HepG2 (cell line): ENCODE data around the gene PGS1. TPM values are rescaled to one million over a fixed set of nuclear protein-coding genes. Genes with fewer than 3 reads are reported as not detected.
A peak's percentile ranks its signal among the peaks of the same experiment; 100 is the strongest.

ENCODE experiments used
- CHCHD3 ChIP-seq: sonication (generic); formaldehyde crosslinking; IDR thresholded peaks from 2 replicates; pipeline ENCODE4 v1.8.0; 2022; ENCODE audit warnings: mild to moderate bottlenecking, missing genetic modification reagents, moderate library complexity
- HDAC2 ChIP-seq: sonication (generic); formaldehyde crosslinking; IDR thresholded peaks from 2 replicates; pipeline ENCODE4 v1.4.0; 2020; ENCODE audit warnings: missing genetic modification reagents
- HNRNPUL1 ChIP-seq: fragments of 200-400 bp; formaldehyde crosslinking; IDR thresholded peaks from 2 replicates; pipeline ENCODE4 v1.6.1; 2017; ENCODE audit warnings: low read depth, mild to moderate bottlenecking, low read length, moderate library complexity
- IRX3 ChIP-seq: sonication (generic); formaldehyde crosslinking; IDR thresholded peaks from 2 replicates; pipeline ENCODE4 v1.8.1; 2023; ENCODE audit warnings: mild to moderate bottlenecking, low read depth, missing genetic modification reagents, borderline replicate concordance
- JUNB ChIP-seq: sonication (generic); formaldehyde crosslinking; IDR thresholded peaks from 2 replicates; pipeline ENCODE4 v1.8.0; 2022; ENCODE audit warnings: missing genetic modification reagents, mild to moderate bottlenecking, borderline replicate concordance
- LCORL ChIP-seq, 2 experiments: fragments of 450-650 bp in 1 of 2; sonication (generic) in 1 of 2; formaldehyde crosslinking in 1 of 2; IDR thresholded peaks; 2 replicates each; pipeline versions ENCODE4 v1.5.0 to v1.6.1; 2017 to 2020; ENCODE audit warnings: antibody characterized with exemption in 1 of 2, missing genetic modification reagents in 1 of 2
- MLLT10 ChIP-seq: sonication (generic); formaldehyde crosslinking; IDR thresholded peaks from 2 replicates; pipeline ENCODE4 v1.4.0; 2020; ENCODE audit warnings: missing genetic modification reagents
- MZF1 ChIP-seq: sonication (generic); formaldehyde crosslinking; IDR thresholded peaks from 2 replicates; pipeline ENCODE4 v1.8.1; 2023; ENCODE audit warnings: mild to moderate bottlenecking, missing genetic modification reagents, borderline replicate concordance
- PLRG1 ChIP-seq: fragments of 450-650 bp; conservative IDR thresholded peaks from 2 replicates; pipeline ENCODE4 v1.6.1; 2016
- PRDM15 ChIP-seq: sonication (generic); formaldehyde crosslinking; IDR thresholded peaks from 2 replicates; pipeline ENCODE4 v1.4.0; 2020; ENCODE audit warnings: missing genetic modification reagents
- RXRA ChIP-seq: sonication (generic); formaldehyde crosslinking; IDR thresholded peaks from 2 replicates; pipeline ENCODE4 v1.5.1; 2020; ENCODE audit warnings: missing genetic modification reagents
- SETDB1 ChIP-seq: sonication (generic); formaldehyde crosslinking; IDR thresholded peaks from 2 replicates; pipeline ENCODE4 v1.5.1; 2020; ENCODE audit warnings: missing genetic modification reagents, mild to moderate bottlenecking, borderline replicate concordance
- ZNF503 ChIP-seq: sonication (generic); formaldehyde crosslinking; IDR thresholded peaks from 2 replicates; pipeline ENCODE4 v1.4.0; 2020; ENCODE audit warnings: missing genetic modification reagents
- ZNF530 ChIP-seq: sonication (generic); formaldehyde crosslinking; IDR thresholded peaks from 2 replicates; pipeline ENCODE4 v1.5.0; 2020; ENCODE audit warnings: low read depth, mild to moderate bottlenecking, missing genetic modification reagents
- ZNF572 ChIP-seq: sonication (generic); formaldehyde crosslinking; IDR thresholded peaks from 2 replicates; pipeline ENCODE4 v1.5.1; 2020; ENCODE audit warnings: mild to moderate bottlenecking, missing genetic modification reagents
- ZNF646 ChIP-seq: sonication (generic); formaldehyde crosslinking; IDR thresholded peaks from 2 replicates; pipeline ENCODE4 v1.9.0; 2021; ENCODE audit warnings: mild to moderate bottlenecking, missing genetic modification reagents
- ZNF672 ChIP-seq: sonication (generic); formaldehyde crosslinking; IDR thresholded peaks from 2 replicates; pipeline ENCODE4 v1.8.1; 2022; ENCODE audit warnings: missing genetic modification reagents
- ZNF709 ChIP-seq: sonication (generic); formaldehyde crosslinking; IDR thresholded peaks from 2 replicates; pipeline ENCODE4 v1.5.0; 2020; ENCODE audit warnings: mild to moderate bottlenecking, missing genetic modification reagents
- ZSCAN20 ChIP-seq: sonication (generic); formaldehyde crosslinking; IDR thresholded peaks from 2 replicates; pipeline ENCODE4 v1.4.0; 2020; ENCODE audit warnings: missing genetic modification reagents, mild to moderate bottlenecking, borderline replicate concordance
- polyA plus RNA-seq, 8 experiments: library from polyadenylated mRNA; depleted of rRNA in 3 of 8; stranded (reverse) in 7 of 8; unstranded in 1 of 8; fragments of >200 nt; fragmentation: Illumina TruSeq in 4 of 8; extraction: Trizol in 4 of 8; gene quantifications; 2 replicates each; pipeline versions ENCODE4 v1.2.1 to v1.2.3, GENCODE V29; 2011 to 2016; ENCODE audit warnings: low read depth in 4 of 8, missing spikeins in 1 of 8, mixed read lengths in 1 of 8; ENCODE audit not compliant: insufficient read depth in 1 of 8
- total RNA-seq, 5 experiments: library from RNA; depleted of rRNA; stranded (reverse); fragments of >200 nt; fragmentation: Illumina TruSeq; extraction: Trizol; gene quantifications; 2 replicates each; pipeline ENCODE4 v1.2.3, GENCODE V29; 2016; ENCODE audit warnings: low read depth in 1 of 5

The PGS1 gene
- total and polyA plus RNA-seq, 2 of the 13 experiments (the other 11 are each of a cell fraction or from before 2014, with no cell fraction given), result 25.9 to 31.5 TPM

GRCh38 chr17:78399693-78400144, 21.3 kb downstream of the PGS1 start (continued):
- TF ChIP-seq PRDM15 (CRISPR knock-in tag) (no peak), MLLT10 (CRISPR knock-in tag) (no peak), CHCHD3 (CRISPR knock-in tag) (no peak), ZNF503 (CRISPR knock-in tag) (peak; percentile 31; the same call in 1 of the 2 replicates), ZNF572 (CRISPR knock-in tag) (no peak), HDAC2 (CRISPR knock-in tag) (peak; percentile 52; the same call in 1 of the 2 replicates), RXRA (CRISPR knock-in tag) (peak; percentile 63; the same call in 1 of the 2 replicates), ZNF672 (CRISPR knock-in tag) (0 out of 2 replicates have a peak, but pooled peaks have one; percentile 39), JUNB (CRISPR knock-in tag) (peak; percentile 90), HNRNPUL1 (no peak), ZNF709 (CRISPR knock-in tag) (no peak), LCORL (IDR thresholded peaks at IDR 0.05) (no peak), LCORL (CRISPR knock-in tag; IDR thresholded peaks at IDR 0.05) (0 out of 2 replicates have a peak, but pooled peaks have one; percentile 47), IRX3 (CRISPR knock-in tag) (no peak), PLRG1 (no peak), ZNF530 (CRISPR knock-in tag) (no peak), ZNF646 (CRISPR knock-in tag) (no peak), ZSCAN20 (CRISPR knock-in tag) (no peak), SETDB1 (no peak), MZF1 (CRISPR knock-in tag) (no peak)
